ENCODE results near the gene SIAH3.

Gene SIAH3

GRCh38 chr13:45823583-45823982 lies 28.0 kb downstream of the SIAH3 start:
- DNase-seq (ENCODE audit: low read depth), result no peak

DNA sequence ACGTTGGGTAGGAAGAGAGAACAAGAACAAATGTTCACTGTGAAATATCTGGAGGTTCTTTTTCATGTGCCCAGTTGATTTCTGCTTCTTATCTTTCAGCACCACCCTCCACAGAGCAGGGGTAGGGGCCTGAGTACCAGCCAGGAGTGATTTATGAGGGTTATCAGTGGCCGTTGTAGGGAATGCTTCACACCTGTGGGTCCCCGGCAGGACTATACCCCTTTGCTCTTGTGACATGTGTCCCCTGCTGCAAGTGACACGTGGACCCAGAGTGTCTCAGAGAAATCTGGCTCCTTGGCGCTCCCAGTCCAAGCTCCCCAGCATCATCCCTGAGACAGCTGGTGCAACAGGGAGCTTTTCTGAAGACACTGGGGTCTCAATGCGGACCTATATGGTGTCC lies 29.7 kb downstream of the SIAH3 start:
- DNase-seq (ENCODE audit: low read depth), result no peak

DNA sequence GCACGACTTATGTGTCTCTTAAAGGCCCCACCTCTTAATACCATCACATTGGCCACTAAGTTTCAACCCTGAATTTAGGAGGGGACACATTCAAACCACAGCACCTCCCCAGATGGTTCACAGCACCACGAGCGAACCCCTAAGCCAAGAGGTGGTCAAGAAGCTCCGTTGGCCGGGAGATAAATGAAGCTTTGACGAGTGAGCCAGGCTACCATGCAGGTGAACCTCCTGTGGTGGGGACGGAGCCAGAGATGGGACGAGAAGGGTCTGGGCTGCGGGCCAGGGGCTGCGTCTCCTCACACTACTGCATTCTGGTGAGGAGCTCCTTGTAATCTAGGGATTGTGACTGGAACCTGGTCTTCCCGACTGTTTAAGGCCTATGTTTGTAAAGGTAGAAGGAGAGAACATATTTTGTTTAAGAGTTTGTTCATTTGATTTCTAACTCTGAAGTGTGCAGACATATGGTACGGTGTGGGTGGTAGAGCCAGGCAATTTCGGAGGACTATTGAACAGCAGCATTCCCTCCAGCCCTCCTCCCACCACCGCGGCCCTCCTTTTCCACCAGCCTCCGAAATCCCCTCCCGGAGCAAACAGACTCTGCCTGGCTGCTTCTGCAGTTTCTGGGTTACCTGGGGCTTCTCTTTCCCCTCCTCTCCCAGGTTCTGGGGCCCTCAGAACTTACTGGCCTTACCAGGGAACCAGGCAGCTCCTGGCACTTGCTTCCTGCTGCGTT lies 31.3 kb downstream of the SIAH3 start:
- no peak for DNase-seq (ENCODE audit: low read depth)

DNA sequence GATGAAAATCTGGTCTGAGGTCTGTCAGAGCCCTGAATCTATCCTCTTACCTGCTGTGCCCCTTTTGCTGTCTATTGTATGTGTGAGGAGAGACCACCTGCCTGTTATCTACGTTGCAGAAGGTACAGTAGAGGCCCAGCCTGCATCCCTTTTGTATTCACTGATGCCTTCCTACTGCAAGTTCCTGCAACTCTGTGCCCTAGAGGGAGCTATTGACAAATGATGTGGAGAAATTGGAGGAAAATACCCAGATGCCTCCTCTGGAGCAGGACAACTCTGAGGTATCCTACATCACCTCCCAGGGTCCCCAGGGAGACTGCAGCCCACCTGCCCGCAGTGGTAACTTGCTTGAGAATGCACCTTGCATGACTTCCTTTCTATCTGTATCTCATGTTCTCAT lies 33.7 kb downstream of the SIAH3 start:
- DNase-seq (ENCODE audit: low read depth), result no peak

GRCh38 chr13:45816427-45816826 lies 35.1 kb downstream of the SIAH3 start:
- DNase-seq (ENCODE audit: low read depth), result no peak

- no peak for DNase-seq (ENCODE audit: low read depth)
Observed at GRCh38 chr13:45812695-45813372, 38.7 kb downstream of the SIAH3 start.

DNA sequence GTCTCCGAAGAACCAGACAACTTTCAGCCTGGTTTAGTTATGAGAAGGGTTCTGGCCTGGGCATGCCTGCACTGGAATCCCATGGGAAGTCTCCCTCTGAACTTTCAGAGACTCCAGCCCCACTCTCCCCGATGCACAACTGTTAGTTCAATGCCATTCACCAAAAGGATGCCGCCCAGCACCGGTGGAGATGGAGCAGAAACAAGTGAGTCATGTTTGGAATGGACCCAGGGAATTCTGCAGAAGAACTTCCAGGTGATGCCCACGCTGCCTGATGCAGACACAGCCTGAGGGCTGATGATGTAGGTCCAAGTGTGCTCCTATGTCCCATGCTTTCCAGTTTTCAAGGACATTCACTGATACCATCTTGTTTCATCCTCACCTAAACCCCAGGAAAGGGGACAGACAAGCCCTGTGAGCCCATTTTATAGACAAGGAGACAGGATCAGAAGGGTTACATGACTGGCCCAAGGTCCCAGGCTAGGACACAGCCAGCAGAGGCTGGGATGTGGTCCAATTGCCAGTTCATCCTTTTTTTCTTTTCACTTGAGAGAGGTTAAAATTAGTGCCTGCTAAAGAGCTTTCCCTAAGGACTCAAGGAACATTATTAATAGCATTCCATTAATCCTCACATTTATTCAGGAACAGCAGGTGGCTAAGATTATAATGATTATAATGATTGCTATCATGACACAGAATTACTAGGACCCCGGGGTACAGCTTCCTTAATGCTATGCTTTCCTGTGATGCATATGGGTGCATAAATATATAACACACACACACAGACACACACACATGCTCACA lies 39.5 kb downstream of the SIAH3 start:
- no peak for DNase-seq (ENCODE audit: low read depth)

- DNase-seq (ENCODE audit: low read depth), result no peak
Observed at GRCh38 chr13:45809801-45810394, 41.7 kb downstream of the SIAH3 start.

- DNase-seq (ENCODE audit: low read depth), result no peak
Observed at GRCh38 chr13:45808925-45809324, 42.6 kb downstream of the SIAH3 start.

DNA sequence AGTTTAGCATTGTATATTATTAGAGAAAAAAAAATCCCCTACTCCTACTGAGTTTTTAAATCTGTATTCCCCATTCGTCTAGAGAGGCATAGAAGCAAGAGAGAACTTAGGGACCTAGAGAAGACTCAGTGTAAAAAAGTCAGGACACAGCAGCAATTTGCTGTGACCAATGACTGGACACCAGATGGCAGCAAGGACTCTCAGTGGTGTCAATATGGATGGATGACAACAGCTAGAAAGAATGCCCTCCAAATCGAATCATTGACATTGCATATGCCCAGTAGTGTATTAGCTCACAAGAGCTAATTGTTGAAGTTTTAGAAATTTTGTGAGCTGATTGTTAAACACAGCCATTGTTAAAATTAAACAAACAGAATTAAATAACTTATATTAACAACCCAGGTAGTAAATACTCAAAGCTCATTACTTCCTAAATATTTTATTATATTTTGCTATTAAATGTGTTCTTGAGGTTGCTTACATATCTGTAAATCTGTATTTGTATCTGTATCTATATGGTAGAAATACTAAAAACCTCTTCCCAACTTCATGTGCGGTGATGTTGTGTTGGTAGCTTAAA lies 43.9 kb downstream of the SIAH3 start:
- no peak for DNase-seq (ENCODE audit: low read depth)

GRCh38 chr13:45800485-45800884 lies 51.1 kb downstream of the SIAH3 start:
- no peak for DNase-seq (ENCODE audit: low read depth)

- no peak for DNase-seq (ENCODE audit: low read depth)
Observed at GRCh38 chr13:45799451-45799850, 52.1 kb downstream of the SIAH3 start.

GRCh38 chr13:45798851-45799250 lies 52.7 kb downstream of the SIAH3 start:
- DNase-seq (ENCODE audit: low read depth), result no peak

GRCh38 chr13:45796426-45797235 lies 54.9 kb downstream of the SIAH3 start:
- DNase-seq (ENCODE audit: low read depth), result no peak

- no peak for DNase-seq (ENCODE audit: low read depth)
Observed at GRCh38 chr13:45792827-45793303, 58.7 kb downstream of the SIAH3 start.

DNA sequence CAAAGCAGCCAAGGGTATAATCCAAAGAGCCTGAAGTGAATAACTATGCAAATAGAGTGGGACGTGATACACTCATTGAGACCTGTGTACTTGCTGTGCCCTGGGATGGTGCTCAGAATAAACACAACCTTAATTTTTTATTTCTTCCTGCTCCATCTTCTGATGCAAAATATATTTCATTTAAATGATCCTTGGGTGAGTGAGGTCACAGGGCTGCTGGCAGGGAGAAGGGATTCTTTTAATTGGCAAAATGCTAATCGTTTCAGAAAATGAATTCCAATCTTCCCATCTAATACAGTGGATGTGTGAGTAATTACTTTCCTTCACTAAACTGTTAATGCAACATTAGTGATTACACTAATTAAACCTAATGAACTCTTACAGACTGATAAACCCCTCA lies 63.5 kb downstream of the SIAH3 start:
- DNase-seq (ENCODE audit: low read depth), result no peak

DNA sequence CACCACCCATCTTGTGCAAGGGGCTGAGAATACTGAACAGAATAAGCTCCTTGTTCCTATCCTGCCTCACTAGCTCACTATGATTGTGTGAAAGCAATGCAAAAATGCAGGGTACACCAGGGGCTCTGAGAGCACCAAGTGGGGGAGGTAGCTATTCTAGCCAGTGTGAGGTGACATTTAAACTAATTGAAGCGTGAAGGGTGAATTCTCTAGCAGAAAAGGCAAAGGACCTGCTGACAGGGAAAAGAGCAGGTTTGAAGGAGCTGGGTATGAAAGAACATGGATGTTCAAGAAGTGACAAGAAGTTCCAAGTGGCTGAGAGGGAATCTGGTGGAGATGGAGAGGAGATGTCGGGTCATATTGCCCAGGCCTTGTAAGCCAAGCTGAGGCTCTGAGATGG lies 64.2 kb downstream of the SIAH3 start:
- no peak for DNase-seq (ENCODE audit: low read depth)

GRCh38 chr13:45786293-45786920 lies 65.1 kb downstream of the SIAH3 start:
- no peak for DNase-seq (ENCODE audit: low read depth)

DNA sequence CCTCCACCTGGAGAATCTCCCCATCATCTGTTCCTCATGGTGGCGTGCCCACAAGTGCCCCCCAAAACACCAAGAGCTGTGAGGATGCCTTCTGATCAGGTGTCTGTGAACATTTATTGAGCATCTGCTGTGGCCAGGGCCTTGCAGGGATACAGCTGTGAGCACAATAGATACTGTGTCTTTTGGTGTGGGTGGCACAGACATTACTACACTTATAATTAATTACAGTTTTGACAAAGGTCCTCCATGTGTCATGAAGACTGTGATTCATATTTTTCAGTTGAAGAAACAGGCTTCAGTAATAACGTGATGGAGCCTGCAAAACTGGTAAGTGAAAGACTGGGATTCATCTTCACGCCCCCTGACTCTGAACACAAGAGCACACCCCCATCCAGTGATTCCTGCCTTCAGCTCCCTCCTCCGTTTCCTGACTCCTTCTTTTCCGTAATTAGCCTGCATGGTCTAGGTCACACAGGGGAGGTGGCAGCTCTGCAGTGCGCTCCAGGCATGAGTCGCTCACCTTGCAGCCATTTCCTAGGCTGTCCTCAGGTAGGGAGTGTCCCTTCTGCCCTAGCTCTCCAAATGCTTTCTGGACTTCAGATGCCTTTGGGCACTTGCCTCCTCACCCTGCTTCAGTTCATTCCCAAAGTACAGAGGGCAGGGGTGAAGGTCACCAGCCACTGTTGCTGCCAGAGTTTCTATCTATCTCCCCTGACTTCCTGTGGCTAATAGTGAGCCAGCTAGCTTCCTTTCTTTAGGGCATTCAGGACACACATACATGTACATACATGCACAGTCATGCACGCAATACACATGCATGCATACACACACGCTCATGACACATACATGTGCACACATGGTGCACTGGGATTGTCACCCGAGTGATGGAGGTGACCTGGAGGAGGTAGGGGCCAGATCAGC lies 66.5 kb downstream of the SIAH3 start:
- no peak for DNase-seq (ENCODE audit: low read depth)

Data from stimulated activated CD8-positive, alpha-beta memory T cell treated with anti-CD3 and anti-CD28 coated beads, Interleukin-12 subunit alpha, Interleukin-12 subunit beta, amount 100 ng/mL, for 1 hour (primary cell).